ENCODE results near the gene ALDH1A2.

ALDH1A2 gene

DNA sequence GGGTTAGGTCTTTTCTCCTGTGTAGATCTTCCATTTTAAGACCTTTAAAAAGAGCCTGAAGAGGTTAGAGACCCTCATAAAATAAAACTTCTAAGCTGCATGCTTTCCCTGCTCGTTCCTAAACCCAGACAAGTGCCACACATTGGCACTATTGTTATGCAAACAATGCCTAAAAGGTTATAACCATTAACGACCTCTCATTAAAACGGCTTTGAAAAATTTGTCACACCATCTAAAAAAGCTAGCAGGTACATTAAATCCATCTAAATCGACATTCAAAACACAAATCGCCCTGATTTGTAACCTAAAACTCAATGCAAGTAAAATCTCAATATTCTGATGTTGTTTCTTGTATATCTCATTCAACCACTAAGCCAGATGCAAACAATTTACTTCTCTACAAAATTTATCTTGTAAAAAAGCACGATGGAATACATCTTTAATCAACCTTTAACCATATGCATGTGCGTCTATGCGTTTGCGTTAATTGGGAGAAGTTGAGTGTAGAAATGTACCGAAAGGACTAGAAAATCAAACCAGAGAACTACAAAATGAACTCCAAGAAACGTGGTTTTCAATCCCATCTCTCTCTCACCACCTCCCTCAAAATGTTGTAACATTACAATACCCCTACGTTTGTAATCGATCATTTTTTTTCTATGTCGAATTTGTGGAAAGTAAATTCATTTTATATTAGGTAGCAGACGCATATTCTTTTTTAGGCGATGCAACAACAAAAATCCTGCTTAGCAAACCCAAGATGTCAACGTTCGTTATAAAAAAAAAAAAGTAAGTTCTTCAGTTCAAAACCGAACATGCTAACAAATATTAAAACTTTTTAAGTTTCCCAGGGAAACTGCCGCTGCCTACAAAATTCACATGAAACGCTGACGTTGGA is 1.2 kb downstream of the ALDH1A2 start (continued):
- TF ChIP-seq RBAK (tag by site-specific recombination; IDR thresholded peaks at IDR 0.05) (no peak), MEIS1 (CRISPR knock-in tag; IDR thresholded peaks at IDR 0.05; ENCODE audit: borderline replicate concordance) (no peak), ZNF521 (tag by site-specific recombination; IDR thresholded peaks at IDR 0.05) (no peak), ZNF19 (tag by site-specific recombination; IDR thresholded peaks at IDR 0.05; ENCODE audit: low read depth) (no peak), ZNF555 (tag by site-specific recombination; conservative IDR thresholded peaks at IDR 0.05) (no peak), ZNF24 (tag by site-specific recombination; IDR thresholded peaks at IDR 0.05) (no peak), ZNF239 (tag by site-specific recombination; IDR thresholded peaks at IDR 0.05) (no peak), ZFP37 (tag by site-specific recombination; IDR thresholded peaks at IDR 0.05) (no peak), KLF1 (tag by site-specific recombination; IDR thresholded peaks at IDR 0.05) (no peak), ZNF132 (tag by site-specific recombination; IDR thresholded peaks at IDR 0.05; ENCODE audit: borderline replicate concordance) (no peak), ZSCAN16 (tag by site-specific recombination; IDR thresholded peaks at IDR 0.05) (no peak), WT1 (tag by site-specific recombination; IDR thresholded peaks at IDR 0.05) (peak; percentile 13; the same call in 1 of the 2 replicates), ZNF324 (tag by site-specific recombination; IDR thresholded peaks at IDR 0.05) (no peak), PRDM1 (tag by site-specific recombination; IDR thresholded peaks at IDR 0.05) (no peak), IKZF3 (tag by site-specific recombination; IDR thresholded peaks at IDR 0.05) (no peak), ZBTB1 (tag by site-specific recombination; IDR thresholded peaks at IDR 0.05) (no peak), ZNF660 (tag by site-specific recombination; IDR thresholded peaks at IDR 0.05) (no peak), ZNF121 (tag by site-specific recombination; IDR thresholded peaks at IDR 0.05) (no peak), TCF7L2 (IDR thresholded peaks at IDR 0.05; ENCODE audit: borderline replicate concordance, low read depth, low read length) (no peak), ZNF354C (tag by site-specific recombination; IDR thresholded peaks at IDR 0.05; ENCODE audit: borderline replicate concordance, low read depth) (no peak), SCRT1 (tag by site-specific recombination; IDR thresholded peaks at IDR 0.05; ENCODE audit: borderline replicate concordance) (peak; percentile 11; the same call in 1 of the 2 replicates)
- TF ChIP-seq, protein P1, sequence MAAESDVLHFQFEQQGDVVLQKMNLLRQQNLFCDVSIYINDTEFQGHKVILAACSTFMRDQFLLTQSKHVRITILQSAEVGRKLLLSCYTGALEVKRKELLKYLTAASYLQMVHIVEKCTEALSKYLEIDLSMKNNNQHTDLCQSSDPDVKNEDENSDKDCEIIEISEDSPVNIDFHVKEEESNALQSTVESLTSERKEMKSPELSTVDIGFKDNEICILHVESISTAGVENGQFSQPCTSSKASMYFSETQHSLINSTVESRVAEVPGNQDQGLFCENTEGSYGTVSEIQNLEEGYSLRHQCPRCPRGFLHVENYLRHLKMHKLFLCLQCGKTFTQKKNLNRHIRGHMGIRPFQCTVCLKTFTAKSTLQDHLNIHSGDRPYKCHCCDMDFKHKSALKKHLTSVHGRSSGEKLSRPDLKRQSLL (tag by site-specific recombination; IDR thresholded peaks at IDR 0.05): no peak
- TF ChIP-seq, protein P2, sequence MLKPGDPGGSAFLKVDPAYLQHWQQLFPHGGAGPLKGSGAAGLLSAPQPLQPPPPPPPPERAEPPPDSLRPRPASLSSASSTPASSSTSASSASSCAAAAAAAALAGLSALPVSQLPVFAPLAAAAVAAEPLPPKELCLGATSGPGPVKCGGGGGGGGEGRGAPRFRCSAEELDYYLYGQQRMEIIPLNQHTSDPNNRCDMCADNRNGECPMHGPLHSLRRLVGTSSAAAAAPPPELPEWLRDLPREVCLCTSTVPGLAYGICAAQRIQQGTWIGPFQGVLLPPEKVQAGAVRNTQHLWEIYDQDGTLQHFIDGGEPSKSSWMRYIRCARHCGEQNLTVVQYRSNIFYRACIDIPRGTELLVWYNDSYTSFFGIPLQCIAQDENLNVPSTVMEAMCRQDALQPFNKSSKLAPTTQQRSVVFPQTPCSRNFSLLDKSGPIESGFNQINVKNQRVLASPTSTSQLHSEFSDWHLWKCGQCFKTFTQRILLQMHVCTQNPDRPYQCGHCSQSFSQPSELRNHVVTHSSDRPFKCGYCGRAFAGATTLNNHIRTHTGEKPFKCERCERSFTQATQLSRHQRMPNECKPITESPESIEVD (tag by site-specific recombination; IDR thresholded peaks at IDR 0.05): peak; percentile 95
- TF ChIP-seq, protein P3, sequence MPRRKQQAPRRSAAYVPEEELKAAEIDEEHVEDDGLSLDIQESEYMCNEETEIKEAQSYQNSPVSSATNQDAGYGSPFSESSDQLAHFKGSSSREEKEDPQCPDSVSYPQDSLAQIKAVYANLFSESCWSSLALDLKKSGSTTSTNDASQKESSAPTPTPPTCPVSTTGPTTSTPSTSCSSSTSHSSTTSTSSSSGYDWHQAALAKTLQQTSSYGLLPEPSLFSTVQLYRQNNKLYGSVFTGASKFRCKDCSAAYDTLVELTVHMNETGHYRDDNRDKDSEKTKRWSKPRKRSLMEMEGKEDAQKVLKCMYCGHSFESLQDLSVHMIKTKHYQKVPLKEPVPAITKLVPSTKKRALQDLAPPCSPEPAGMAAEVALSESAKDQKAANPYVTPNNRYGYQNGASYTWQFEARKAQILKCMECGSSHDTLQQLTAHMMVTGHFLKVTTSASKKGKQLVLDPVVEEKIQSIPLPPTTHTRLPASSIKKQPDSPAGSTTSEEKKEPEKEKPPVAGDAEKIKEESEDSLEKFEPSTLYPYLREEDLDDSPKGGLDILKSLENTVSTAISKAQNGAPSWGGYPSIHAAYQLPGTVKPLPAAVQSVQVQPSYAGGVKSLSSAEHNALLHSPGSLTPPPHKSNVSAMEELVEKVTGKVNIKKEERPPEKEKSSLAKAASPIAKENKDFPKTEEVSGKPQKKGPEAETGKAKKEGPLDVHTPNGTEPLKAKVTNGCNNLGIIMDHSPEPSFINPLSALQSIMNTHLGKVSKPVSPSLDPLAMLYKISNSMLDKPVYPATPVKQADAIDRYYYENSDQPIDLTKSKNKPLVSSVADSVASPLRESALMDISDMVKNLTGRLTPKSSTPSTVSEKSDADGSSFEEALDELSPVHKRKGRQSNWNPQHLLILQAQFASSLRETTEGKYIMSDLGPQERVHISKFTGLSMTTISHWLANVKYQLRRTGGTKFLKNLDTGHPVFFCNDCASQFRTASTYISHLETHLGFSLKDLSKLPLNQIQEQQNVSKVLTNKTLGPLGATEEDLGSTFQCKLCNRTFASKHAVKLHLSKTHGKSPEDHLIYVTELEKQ (tag by site-specific recombination; IDR thresholded peaks at IDR 0.05; ENCODE audit: borderline replicate concordance): peak; percentile 41; the same call in 1 of the 2 replicates
- TF ChIP-seq, protein P4, sequence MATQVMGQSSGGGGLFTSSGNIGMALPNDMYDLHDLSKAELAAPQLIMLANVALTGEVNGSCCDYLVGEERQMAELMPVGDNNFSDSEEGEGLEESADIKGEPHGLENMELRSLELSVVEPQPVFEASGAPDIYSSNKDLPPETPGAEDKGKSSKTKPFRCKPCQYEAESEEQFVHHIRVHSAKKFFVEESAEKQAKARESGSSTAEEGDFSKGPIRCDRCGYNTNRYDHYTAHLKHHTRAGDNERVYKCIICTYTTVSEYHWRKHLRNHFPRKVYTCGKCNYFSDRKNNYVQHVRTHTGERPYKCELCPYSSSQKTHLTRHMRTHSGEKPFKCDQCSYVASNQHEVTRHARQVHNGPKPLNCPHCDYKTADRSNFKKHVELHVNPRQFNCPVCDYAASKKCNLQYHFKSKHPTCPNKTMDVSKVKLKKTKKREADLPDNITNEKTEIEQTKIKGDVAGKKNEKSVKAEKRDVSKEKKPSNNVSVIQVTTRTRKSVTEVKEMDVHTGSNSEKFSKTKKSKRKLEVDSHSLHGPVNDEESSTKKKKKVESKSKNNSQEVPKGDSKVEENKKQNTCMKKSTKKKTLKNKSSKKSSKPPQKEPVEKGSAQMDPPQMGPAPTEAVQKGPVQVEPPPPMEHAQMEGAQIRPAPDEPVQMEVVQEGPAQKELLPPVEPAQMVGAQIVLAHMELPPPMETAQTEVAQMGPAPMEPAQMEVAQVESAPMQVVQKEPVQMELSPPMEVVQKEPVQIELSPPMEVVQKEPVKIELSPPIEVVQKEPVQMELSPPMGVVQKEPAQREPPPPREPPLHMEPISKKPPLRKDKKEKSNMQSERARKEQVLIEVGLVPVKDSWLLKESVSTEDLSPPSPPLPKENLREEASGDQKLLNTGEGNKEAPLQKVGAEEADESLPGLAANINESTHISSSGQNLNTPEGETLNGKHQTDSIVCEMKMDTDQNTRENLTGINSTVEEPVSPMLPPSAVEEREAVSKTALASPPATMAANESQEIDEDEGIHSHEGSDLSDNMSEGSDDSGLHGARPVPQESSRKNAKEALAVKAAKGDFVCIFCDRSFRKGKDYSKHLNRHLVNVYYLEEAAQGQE (tag by site-specific recombination; IDR thresholded peaks at IDR 0.05): no peak
- TF ChIP-seq, protein P5, sequence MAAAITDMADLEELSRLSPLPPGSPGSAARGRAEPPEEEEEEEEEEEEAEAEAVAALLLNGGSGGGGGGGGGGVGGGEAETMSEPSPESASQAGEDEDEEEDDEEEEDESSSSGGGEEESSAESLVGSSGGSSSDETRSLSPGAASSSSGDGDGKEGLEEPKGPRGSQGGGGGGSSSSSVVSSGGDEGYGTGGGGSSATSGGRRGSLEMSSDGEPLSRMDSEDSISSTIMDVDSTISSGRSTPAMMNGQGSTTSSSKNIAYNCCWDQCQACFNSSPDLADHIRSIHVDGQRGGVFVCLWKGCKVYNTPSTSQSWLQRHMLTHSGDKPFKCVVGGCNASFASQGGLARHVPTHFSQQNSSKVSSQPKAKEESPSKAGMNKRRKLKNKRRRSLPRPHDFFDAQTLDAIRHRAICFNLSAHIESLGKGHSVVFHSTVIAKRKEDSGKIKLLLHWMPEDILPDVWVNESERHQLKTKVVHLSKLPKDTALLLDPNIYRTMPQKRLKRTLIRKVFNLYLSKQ (tag by site-specific recombination; IDR thresholded peaks at IDR 0.05; ENCODE audit: borderline replicate concordance): no peak
